Measurements from ENCODE around the gene CCDC107.

The CCDC107 gene

GRCh38 chr9:35664531-35665470 is 6.7 kb downstream of the CCDC107 start, which contains the start of gene ARHGEF39:
TSS of gene ARHGEF39 (minus strand) at chr9:35665195. CDS start at chr9:35665169, 26 bp downstream.
- DNase-seq: peak; percentile 66 to 80
- H3K27me3 Mint-ChIP-seq: no peaks in the 10 kb centered on the region
- H3K27ac Mint-ChIP-seq: peak within 1 kb of the TSS; percentile 77
- ATAC-seq: peak; percentile 90
- H3K9me3 Mint-ChIP-seq: peaks cover 6 to 7% of the 10 kb centered on the region in 2 donors
- H3K4me1 Mint-ChIP-seq: peaks cover 64% of the 10 kb centered on the region
- H3K4me3 Mint-ChIP-seq: peak within 1 kb of the TSS; percentile 92 to 93

DNA sequence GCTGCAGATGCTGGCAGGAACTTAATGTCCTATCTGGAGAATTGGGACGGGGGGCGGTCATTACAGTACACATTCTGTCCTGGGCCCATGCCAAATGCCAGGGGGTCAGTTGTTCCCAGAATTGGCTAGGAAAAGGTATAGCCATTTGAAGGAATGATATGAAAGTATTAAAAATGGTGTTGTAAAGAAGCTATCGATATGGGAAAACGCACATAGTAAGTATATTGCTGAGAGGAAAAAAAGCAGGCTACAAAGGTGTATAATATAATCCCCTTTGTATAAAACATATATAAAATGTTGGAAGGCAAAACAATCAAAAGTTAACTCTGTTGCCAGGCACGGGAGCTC is 7.4 kb downstream of the CCDC107 start:
- H3K27me3 Mint-ChIP-seq: no peaks in the 10 kb centered on the region
- ATAC-seq (no peak), DNase-seq (no peak)
- H3K4me1 Mint-ChIP-seq: peaks cover 58% of the 10 kb centered on the region
- H3K27ac Mint-ChIP-seq: peak overlapping the region; percentile 77
- peak overlapping the region; percentile 92 to 93 for H3K4me3 Mint-ChIP-seq
- peaks cover 6 to 7% of the 10 kb centered on the region in 2 donors for H3K9me3 Mint-ChIP-seq

GRCh38 chr9:35666045-35666444 is 8.0 kb downstream of the CCDC107 start:
- Mint-ChIP-seq H3K27ac (peak overlapping the region in 1 of 2 donors; percentile 34), H3K9me3 (peaks cover 6 to 7% of the 10 kb centered on the region in 2 donors), H3K4me3 (peak overlapping the region; percentile 92 to 93), H3K4me1 (peaks cover 52% of the 10 kb centered on the region), H3K27me3 (no peaks in the 10 kb centered on the region)
- no peak for ATAC-seq
- DNase-seq: no peak

DNA sequence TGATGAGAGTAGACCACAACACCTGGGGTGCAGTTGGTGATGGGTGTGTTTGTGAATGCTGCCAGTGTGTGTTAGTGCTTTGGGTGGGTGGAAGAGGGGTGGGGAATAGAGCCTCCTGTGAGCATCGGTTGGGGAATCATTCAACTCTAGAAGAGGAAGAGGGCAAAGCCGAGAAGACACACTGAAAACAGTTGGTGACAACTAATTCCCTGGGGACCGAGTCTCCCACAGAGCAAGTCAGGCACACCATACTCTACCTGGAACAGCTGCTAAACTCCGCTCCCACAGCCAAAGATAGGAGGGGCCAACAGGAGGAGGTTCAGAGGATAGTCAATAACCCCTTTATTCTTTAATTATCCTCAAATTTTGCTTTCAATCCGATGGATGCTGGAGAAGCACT is 8.5 kb downstream of the CCDC107 start:
- H3K4me3 Mint-ChIP-seq: no peak overlapping the region
- peaks cover 6 to 7% of the 10 kb centered on the region in 2 donors for H3K9me3 Mint-ChIP-seq
- ATAC-seq (no peak), DNase-seq (no peak)
- no peak overlapping the region for H3K27ac Mint-ChIP-seq
- H3K27me3 Mint-ChIP-seq: no peaks in the 10 kb centered on the region
- H3K4me1 Mint-ChIP-seq: peaks cover 48% of the 10 kb centered on the region

DNA sequence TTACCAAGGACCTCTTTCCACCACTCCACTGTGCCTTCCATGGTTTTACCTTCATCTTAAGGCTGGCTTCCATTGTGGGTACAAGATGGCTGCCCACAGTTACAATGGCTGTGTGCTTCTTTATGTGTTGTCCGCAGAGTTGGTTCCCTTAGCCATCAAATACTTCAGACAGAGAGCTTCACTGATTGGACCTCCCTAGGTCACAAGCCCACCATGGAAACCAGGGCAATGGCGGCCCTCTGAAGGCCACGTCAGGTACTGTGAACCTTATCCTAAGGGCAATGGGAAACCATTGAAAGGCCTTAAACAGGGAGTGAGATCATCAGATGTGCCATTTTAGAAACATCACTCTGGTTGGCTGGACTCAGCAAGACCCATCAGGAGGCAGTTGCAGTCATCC is 9.8 kb downstream of the CCDC107 start:
- no peak for ATAC-seq
- Mint-ChIP-seq H3K27ac (no peak overlapping the region), H3K4me3 (no peak overlapping the region)

GRCh38 chr9:35669331-35670145 is 11.4 kb downstream of the CCDC107 start:
- H3K4me3 Mint-ChIP-seq: no peak overlapping the region
- no peak for ATAC-seq
- H3K4me1 Mint-ChIP-seq: peaks cover 23% of the 10 kb centered on the region
- peaks cover 6 to 7% of the 10 kb centered on the region in 2 donors for H3K9me3 Mint-ChIP-seq
- no peak overlapping the region for H3K27ac Mint-ChIP-seq
- H3K27me3 Mint-ChIP-seq: peaks cover 6% of the 10 kb centered on the region
- DNase-seq: no peak

More for the DNA sequence above, 9.8 kb downstream of the CCDC107 start:
- no peak for DNase-seq
- Mint-ChIP-seq H3K27me3 (no peaks in the 10 kb centered on the region), H3K9me3 (peaks cover 6 to 7% of the 10 kb centered on the region in 2 donors), H3K4me1 (peaks cover 34% of the 10 kb centered on the region)

DNA sequence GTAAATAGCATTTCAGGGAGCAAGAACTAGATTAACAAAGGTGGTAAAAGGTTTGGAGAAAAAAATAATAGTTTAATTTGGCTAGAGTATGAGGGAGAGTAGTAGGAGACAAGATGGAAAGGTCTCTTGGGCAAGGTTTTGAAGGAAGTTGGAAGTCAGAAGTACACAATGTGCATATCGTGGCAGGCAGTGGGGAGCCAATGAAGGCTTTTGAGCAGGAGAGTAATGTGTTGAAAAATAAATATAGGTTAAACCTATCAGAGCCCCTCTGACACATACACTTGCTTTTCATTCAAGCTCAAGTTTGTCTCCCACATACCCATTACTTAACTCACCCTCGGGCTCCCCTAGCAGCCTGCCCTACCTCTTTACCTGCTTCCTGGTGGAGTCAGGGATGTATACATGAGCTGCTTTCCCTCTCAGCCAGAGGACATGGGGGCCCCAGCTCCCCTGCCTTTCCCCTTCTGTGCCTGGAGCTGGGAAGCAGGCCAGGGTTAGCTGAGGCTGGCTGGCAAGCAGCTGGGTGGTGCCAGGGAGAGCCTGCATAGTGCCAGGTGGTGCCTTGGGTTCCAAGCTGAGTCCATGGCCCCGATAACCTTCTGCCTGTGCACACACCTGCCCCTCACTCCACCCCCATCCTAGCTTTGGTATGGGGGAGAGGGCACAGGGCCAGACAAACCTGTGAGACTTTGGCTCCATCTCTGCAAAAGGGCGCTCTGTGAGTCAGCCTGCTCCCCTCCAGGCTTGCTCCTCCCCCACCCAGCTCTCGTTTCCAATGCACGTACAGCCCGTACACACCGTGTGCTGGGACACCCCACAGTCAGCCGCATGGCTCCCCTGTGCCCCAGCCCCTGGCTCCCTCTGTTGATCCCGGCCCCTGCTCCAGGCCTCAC is 15.3 kb downstream of the CCDC107 start, which contains the start of gene CA9:
Gene CA9, plus strand, starts transcription at position 797 of the 893 bp plus-strand sequence. Its CDS starts 32 bp downstream, at position 829.
- Mint-ChIP-seq H3K4me1 (peaks cover 17% of the 10 kb centered on the region), H3K4me3 (peak within 1 kb of the TSS; percentile 0 to 42), H3K9me3 (peaks cover 1% of the 10 kb centered on the region in 2 donors), H3K27ac (peak within 1 kb of the TSS in 1 of 2 donors; percentile 47), H3K27me3 (peaks cover 10% of the 10 kb centered on the region)
- no peak for ATAC-seq
- no peak for DNase-seq

GRCh38 chr9:35674025-35674361 is 15.9 kb downstream of the CCDC107 start:
- ATAC-seq (no peak), DNase-seq (no peak)
- Mint-ChIP-seq H3K9me3 (no peaks in the 10 kb centered on the region), H3K27me3 (peaks cover 10% of the 10 kb centered on the region), H3K27ac (no peak overlapping the region), H3K4me1 (peaks cover 17% of the 10 kb centered on the region), H3K4me3 (no peak overlapping the region)

DNA sequence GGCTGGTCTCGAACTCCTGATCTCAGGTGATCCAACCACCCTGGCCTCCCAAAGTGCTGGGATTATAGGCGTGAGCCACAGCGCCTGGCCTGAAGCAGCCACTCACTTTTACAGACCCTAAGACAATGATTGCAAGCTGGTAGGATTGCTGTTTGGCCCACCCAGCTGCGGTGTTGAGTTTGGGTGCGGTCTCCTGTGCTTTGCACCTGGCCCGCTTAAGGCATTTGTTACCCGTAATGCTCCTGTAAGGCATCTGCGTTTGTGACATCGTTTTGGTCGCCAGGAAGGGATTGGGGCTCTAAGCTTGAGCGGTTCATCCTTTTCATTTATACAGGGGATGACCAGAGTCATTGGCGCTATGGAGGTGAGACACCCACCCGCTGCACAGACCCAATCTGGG is 17.1 kb downstream of the CCDC107 start:
- ATAC-seq: peak; percentile 31
- Mint-ChIP-seq H3K9me3 (no peaks in the 10 kb centered on the region), H3K4me1 (peaks cover 17% of the 10 kb centered on the region), H3K27ac (peak overlapping the region; percentile 57 to 75), H3K27me3 (peaks cover 10% of the 10 kb centered on the region), H3K4me3 (peak overlapping the region; percentile 74 to 81)
- DNase-seq: no peak

DNA sequence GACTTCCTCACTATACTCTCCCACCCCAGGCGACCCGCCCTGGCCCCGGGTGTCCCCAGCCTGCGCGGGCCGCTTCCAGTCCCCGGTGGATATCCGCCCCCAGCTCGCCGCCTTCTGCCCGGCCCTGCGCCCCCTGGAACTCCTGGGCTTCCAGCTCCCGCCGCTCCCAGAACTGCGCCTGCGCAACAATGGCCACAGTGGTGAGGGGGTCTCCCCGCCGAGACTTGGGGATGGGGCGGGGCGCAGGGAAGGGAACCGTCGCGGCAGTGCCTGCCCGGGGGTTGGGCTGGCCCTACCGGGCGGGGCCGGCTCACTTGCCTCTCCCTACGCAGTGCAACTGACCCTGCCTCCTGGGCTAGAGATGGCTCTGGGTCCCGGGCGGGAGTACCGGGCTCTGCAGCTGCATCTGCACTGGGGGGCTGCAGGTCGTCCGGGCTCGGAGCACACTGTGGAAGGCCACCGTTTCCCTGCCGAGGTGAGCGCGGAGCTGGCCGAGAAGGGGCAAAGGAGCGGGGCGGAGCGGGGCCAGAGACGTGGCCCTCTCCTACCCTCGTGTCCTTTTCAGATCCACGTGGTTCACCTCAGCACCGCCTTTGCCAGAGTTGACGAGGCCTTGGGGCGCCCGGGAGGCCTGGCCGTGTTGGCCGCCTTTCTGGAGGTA is 17.8 kb downstream of the CCDC107 start:
- ATAC-seq: peak; percentile 86
- Mint-ChIP-seq H3K4me3 (peak overlapping the region; percentile 74 to 81), H3K27ac (peak overlapping the region; percentile 88 to 90), H3K4me1 (peaks cover 17% of the 10 kb centered on the region), H3K9me3 (no peaks in the 10 kb centered on the region), H3K27me3 (peaks cover 10% of the 10 kb centered on the region)
- peak; percentile 46 to 62 for DNase-seq

GRCh38 chr9:35679091-35679490 is 21.0 kb downstream of the CCDC107 start:
- Mint-ChIP-seq H3K9me3 (no peaks in the 10 kb centered on the region), H3K27me3 (peaks cover 8% of the 10 kb centered on the region), H3K4me1 (peaks cover 16% of the 10 kb centered on the region), H3K27ac (no peak overlapping the region), H3K4me3 (no peak overlapping the region)
- ATAC-seq (no peak), DNase-seq (no peak)

DNA sequence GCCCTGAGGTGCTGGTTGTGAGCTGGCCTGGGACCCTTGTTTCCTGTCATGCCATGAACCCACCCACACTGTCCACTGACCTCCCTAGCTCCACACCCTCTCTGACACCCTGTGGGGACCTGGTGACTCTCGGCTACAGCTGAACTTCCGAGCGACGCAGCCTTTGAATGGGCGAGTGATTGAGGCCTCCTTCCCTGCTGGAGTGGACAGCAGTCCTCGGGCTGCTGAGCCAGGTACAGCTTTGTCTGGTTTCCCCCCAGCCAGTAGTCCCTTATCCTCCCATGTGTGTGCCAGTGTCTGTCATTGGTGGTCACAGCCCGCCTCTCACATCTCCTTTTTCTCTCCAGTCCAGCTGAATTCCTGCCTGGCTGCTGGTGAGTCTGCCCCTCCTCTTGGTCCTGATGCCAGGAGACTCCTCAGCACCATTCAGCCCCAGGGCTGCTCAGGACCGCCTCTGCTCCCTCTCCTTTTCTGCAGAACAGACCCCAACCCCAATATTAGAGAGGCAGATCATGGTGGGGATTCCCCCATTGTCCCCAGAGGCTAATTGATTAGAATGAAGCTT is 21.8 kb downstream of the CCDC107 start:
- H3K27me3 Mint-ChIP-seq: peaks cover under 1% of the 10 kb centered on the region
- peaks cover 8% of the 10 kb centered on the region for H3K4me1 Mint-ChIP-seq
- H3K4me3 Mint-ChIP-seq: no peak overlapping the region
- ATAC-seq (no peak), DNase-seq (no peak)
- no peak overlapping the region for H3K27ac Mint-ChIP-seq
- no peaks in the 10 kb centered on the region for H3K9me3 Mint-ChIP-seq

DNA sequence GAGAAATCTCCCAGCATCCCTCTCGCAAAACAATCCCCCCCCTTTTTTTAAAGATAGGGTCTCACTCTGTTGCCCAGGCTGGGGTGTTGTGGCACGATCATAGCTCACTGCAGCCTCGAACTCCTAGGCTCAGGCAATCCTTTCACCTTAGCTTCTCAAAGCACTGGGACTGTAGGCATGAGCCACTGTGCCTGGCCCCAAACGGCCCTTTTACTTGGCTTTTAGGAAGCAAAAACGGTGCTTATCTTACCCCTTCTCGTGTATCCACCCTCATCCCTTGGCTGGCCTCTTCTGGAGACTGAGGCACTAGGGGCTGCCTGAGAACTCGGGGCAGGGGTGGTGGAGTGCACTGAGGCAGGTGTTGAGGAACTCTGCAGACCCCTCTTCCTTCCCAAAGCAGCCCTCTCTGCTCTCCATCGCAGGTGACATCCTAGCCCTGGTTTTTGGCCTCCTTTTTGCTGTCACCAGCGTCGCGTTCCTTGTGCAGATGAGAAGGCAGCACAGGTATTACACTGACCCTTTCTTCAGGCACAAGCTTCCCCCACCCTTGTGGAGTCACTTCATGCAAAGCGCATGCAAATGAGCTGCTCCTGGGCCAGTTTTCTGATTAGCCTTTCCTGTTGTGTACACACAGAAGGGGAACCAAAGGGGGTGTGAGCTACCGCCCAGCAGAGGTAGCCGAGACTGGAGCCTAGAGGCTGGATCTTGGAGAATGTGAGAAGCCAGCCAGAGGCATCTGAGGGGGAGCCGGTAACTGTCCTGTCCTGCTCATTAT is 22.4 kb downstream of the CCDC107 start:
- Mint-ChIP-seq H3K4me1 (peaks cover 7% of the 10 kb centered on the region), H3K9me3 (no peaks in the 10 kb centered on the region), H3K4me3 (no peak overlapping the region), H3K27me3 (no peaks in the 10 kb centered on the region), H3K27ac (no peak overlapping the region)
- DNase-seq (no peak), ATAC-seq (no peak)

All from stimulated activated naive CD8-positive, alpha-beta T cell treated with anti-CD3 and anti-CD28 coated beads, Interleukin-15, amount 100 ng/mL, for 72 hours (primary cell).